IMR-90 (cell line): ENCODE data around the gene PDIA3. TPM values are rescaled to one million over a fixed set of nuclear protein-coding genes. Genes with fewer than 3 reads are reported as not detected.

Source experiments
- ATAC-seq: fragments of 200-7000 bp; cut with Tn5 transposase; 2 replicates; pipeline ENCODE4 v1.9.1; 2020; ENCODE audit warnings: low read depth, mild to moderate bottlenecking, moderate library complexity
- BruUV-seq: library from RNA; stranded (reverse); fragments of 400-500 nt; replicated peaks from 2 replicates; lab custom pipeline; 2021; lab: Mats Ljungman, UMichigan
- CTCF ChIA-PET: fragments of 300-600 bp; formaldehyde crosslinking; extraction: SDS; loops from one replicate; lab custom pipeline; 2021; ENCODE audit warnings: antibody characterized with exemption; lab: Yijun Ruan, JAX
- POLR2A ChIA-PET: fragments of 300-600 bp; sonication (Branson Sonifier 250); formaldehyde crosslinking; loops from one replicate; lab custom pipeline; 2022; ENCODE audit warnings: antibody characterized with exemption; ENCODE audit not compliant: unreplicated experiment; lab: Charles Lee
- DNase-seq: peaks from one replicate; pipeline ENCODE4 v3.0.0; 2013
- H2AFZ ChIP-seq: replicated peaks from 2 replicates; pipeline ENCODE3; 2013; ENCODE audit warnings: low read length, mild to moderate bottlenecking; ENCODE audit not compliant: poor library complexity
- H2AK5ac ChIP-seq: 2 replicates; pipeline ENCODE4 v1.6.1; 2013; ENCODE audit warnings: low read depth, low read length, inconsistent platforms
- H2AK9ac ChIP-seq: replicated peaks from 2 replicates; pipeline ENCODE3; 2013; ENCODE audit warnings: mild to moderate bottlenecking, low read depth, low read length, moderate library complexity; ENCODE audit not compliant: poor library complexity
- H2BK120ac ChIP-seq: 2 replicates; pipeline ENCODE4 v1.6.1; 2013; ENCODE audit warnings: low read depth, low read length, inconsistent platforms
- H2BK15ac ChIP-seq: 3 replicates; pipeline ENCODE4 v1.6.1; 2013; ENCODE audit warnings: low read depth, low read length, inconsistent platforms
- H2BK20ac ChIP-seq: 2 replicates; pipeline ENCODE4 v1.6.1; 2013; ENCODE audit warnings: low read depth, mild to moderate bottlenecking, inconsistent platforms, low read length, moderate library complexity
- H2BK5ac ChIP-seq: 2 replicates; pipeline ENCODE4 v1.6.1; 2013; ENCODE audit warnings: mild to moderate bottlenecking, low read depth, low read length, inconsistent platforms; ENCODE audit not compliant: poor library complexity, severe bottlenecking
- H3K14ac ChIP-seq: replicated peaks from 2 replicates; pipeline ENCODE4 v1.6.1; 2013; ENCODE audit warnings: low read depth, low read length, inconsistent platforms
- H3K18ac ChIP-seq: 2 replicates; pipeline ENCODE4 v1.6.1; 2013; ENCODE audit warnings: low read depth, low read length, control low read depth
- H3K23ac ChIP-seq: 2 replicates; pipeline ENCODE4 v1.6.1; 2013; ENCODE audit warnings: low read depth, low read length, inconsistent platforms
- H3K27ac ChIP-seq: 2 replicates; pipeline ENCODE4 v1.5.1; 2013; ENCODE audit warnings: mild to moderate bottlenecking, control low read depth, low read length; ENCODE audit not compliant: insufficient read depth
- H3K27me3 ChIP-seq: 2 replicates; pipeline ENCODE4 v1.6.1; 2013; ENCODE audit warnings: low read length; ENCODE audit not compliant: control insufficient read depth, insufficient read depth
- H3K36me3 ChIP-seq: 2 replicates; pipeline ENCODE4 v1.6.1; 2013; ENCODE audit warnings: low read length, mixed read lengths; ENCODE audit not compliant: control insufficient read depth, insufficient read depth
- H3K4ac ChIP-seq: 2 replicates; pipeline ENCODE4 v1.6.1; 2013; ENCODE audit warnings: low read depth, low read length, inconsistent platforms
- H3K4me1 ChIP-seq: 2 replicates; pipeline ENCODE4 v1.6.1; 2013; ENCODE audit warnings: low read length, mixed read lengths; ENCODE audit not compliant: control insufficient read depth, insufficient read depth
- H3K4me2 ChIP-seq: 2 replicates; pipeline ENCODE4 v1.6.1; 2013; ENCODE audit warnings: low read depth, mild to moderate bottlenecking, control low read depth, low read length, moderate library complexity
- H3K4me3 ChIP-seq: 2 replicates; pipeline ENCODE4 v1.5.1; 2013; ENCODE audit warnings: low read depth, mild to moderate bottlenecking, control low read depth, low read length, moderate library complexity; ENCODE audit not compliant: insufficient read depth
- H3K56ac ChIP-seq: 2 replicates; pipeline ENCODE4 v1.6.1; 2013; ENCODE audit warnings: low read length, inconsistent platforms; ENCODE audit not compliant: insufficient read depth; ENCODE audit errors: extremely low read depth
- H3K79me1 ChIP-seq, 2 experiments: 2 replicates each; pipeline ENCODE4 v1.6.1; 2013; ENCODE audit warnings: low read length in 2 of 2, inconsistent platforms in 1 of 2, low read depth in 1 of 2
- H3K9ac ChIP-seq: 2 replicates; pipeline ENCODE4 v1.6.1; 2013; ENCODE audit warnings: low read depth, low read length, control low read depth
- H3K9me1 ChIP-seq: 2 replicates; pipeline ENCODE4 v1.6.1; 2013; ENCODE audit warnings: low read length, inconsistent platforms; ENCODE audit not compliant: insufficient read depth
- H3K9me3 ChIP-seq: 2 replicates; pipeline ENCODE4 v1.6.1; 2013; ENCODE audit warnings: low read length; ENCODE audit not compliant: control insufficient read depth, insufficient read depth
- H4K20me1 ChIP-seq: 2 replicates; pipeline ENCODE4 v1.6.1; 2013; ENCODE audit warnings: low read length, inconsistent platforms; ENCODE audit not compliant: insufficient read depth
- H4K5ac ChIP-seq: 2 replicates; pipeline ENCODE4 v1.6.1; 2013; ENCODE audit warnings: mild to moderate bottlenecking, low read depth, low read length, control low read depth
- H4K8ac ChIP-seq, 2 experiments: 2 replicates each; pipeline ENCODE4 v1.6.1; 2013; ENCODE audit warnings: low read depth in 2 of 2, low read length in 2 of 2, control low read depth in 1 of 2, inconsistent platforms in 1 of 2
- H4K91ac ChIP-seq: 2 replicates; pipeline ENCODE4 v1.6.1; 2013; ENCODE audit warnings: low read depth, low read length, inconsistent platforms; ENCODE audit not compliant: insufficient read depth
- FOS ChIP-seq: fragments of 150-350 bp; IDR thresholded peaks from 2 replicates; pipeline ENCODE4 v1.6.1; 2016; ENCODE audit warnings: low read depth, low read length
- RCOR1 ChIP-seq: IDR thresholded peaks from 2 replicates; pipeline ENCODE4 v1.6.1; 2012; ENCODE audit warnings: mild to moderate bottlenecking, low read length, improper control_type of control experiment; ENCODE audit not compliant: insufficient replicate concordance
- WGBS, 2 experiments: methylation state at CpG; one replicate each; pipeline versions ENCODE4 v1.1.5 to v1.1.7; 2013; ENCODE audit warnings: missing lambda C conversion rate in 2 of 2; ENCODE audit not compliant: insufficient read length in 1 of 2; ENCODE audit errors: extremely low coverage in 2 of 2; 5-methylcytosine and 5-hydroxymethylcytosine counted together
- dilution Hi-C: fragments of 300-500 bp; cut with HindIII; formaldehyde crosslinking; loops from one replicate; pipeline ENCODE4 v1.14.3; 2018; ENCODE audit warnings: low sequenced_read_pairs; ENCODE audit not compliant: unreplicated experiment
- in situ Hi-C: fragments of 300-500 bp; cut with MboI; formaldehyde crosslinking; loops from 3 replicates; pipeline ENCODE4 v1.14.3; 2019; ENCODE audit warnings: low sequenced_read_pairs, inconsistent platforms, mixed read lengths
- intact Hi-C: fragments of 100-400 bp; cut with micrococcal nuclease; formaldehyde crosslinking; loops from 2 replicates; pipeline ENCODE4 v1.10.0; 2022
- polyA plus RNA-seq, 3 experiments: library from polyadenylated mRNA; depleted of rRNA; stranded (reverse); fragments of >200 nt; gene quantifications; 2 replicates each; pipeline ENCODE4 v1.2.3, GENCODE V29; 2012; ENCODE audit warnings: low replicate concordance in 1 of 3
- total RNA-seq: library from RNA; depleted of rRNA; stranded (reverse); fragments of >200 nt; gene quantifications from 2 replicates; pipeline ENCODE4 v1.2.3, GENCODE V29; 2012

PDIA3 gene
- total and polyA plus RNA-seq, 2 of the 4 experiments (the other 2 are of a cell fraction), result 103 to 396 TPM

GRCh38 chr15:43794269-43795037 lies 48.2 kb downstream of the PDIA3 start:
- Histone ChIP-seq H3K14ac (no peak overlapping the region; the same call in 1 of the 2 replicates), H3K9me3 (no peaks in the 10 kb centered on the region), H3K27ac (peak overlapping the region; percentile 21; the same call in 1 of the 2 replicates), H3K56ac (peak overlapping the region; percentile 41; the same call in 1 of the 2 replicates), H3K27me3 (no peaks in the 10 kb centered on the region), H3K4me2 (peak overlapping the region; percentile 48), H2AFZ (no peak overlapping the region), H2BK120ac (no peak overlapping the region), H4K91ac (no peak overlapping the region), H3K79me1 (peaks cover 31 to 65% of the 10 kb centered on the region in 2 experiments), H3K36me3 (peaks cover 47% of the 10 kb centered on the region), H3K9ac (no peak overlapping the region), H2AK5ac (no peak overlapping the region), H3K4me3 (no peak overlapping the region), H3K4ac (peak overlapping the region; percentile 1; the same call in 1 of the 2 replicates), H3K18ac (no peak overlapping the region), H2BK20ac (no peak overlapping the region), H3K4me1 (peaks cover 21% of the 10 kb centered on the region), H2BK5ac (peak overlapping the region; percentile 12), H3K9me1 (peaks cover 33% of the 10 kb centered on the region), H4K20me1 (peaks cover 47% of the 10 kb centered on the region), H2BK15ac (no peak overlapping the region), H2AK9ac (peak overlapping the region; percentile 55), H4K8ac (0 out of 4 replicates have a peak overlapping the region, but pooled peaks of 1 of the 2 experiments have one; percentile 15), H3K23ac (peak overlapping the region; percentile 64), H4K5ac (no peak overlapping the region)
- dilution Hi-C loops (no loop called here), in situ Hi-C loops (no loop called here), intact Hi-C loops (no loop called here)
- BruUV-seq, result no TSS peak
- CTCF ChIA-PET, result no interaction called here
- POLR2A ChIA-PET, result interaction anchor here (0.5 to 1.0 kb wide), 3 partner anchors 11 to 48 kb away, joined by 3 to 7 read pairs (median 4); partner anchors contain the start of genes ELL3 and PDIA3
- no CpG with 5 or more reads among the region's 9 CpGs for WGBS, 2 experiments
- TF ChIP-seq RCOR1 (peak; percentile 32), FOS (no peak)
- ATAC-seq (no peak), DNase-seq (peak; percentile 65)
